ENCODE measurements around the gene BANF2.

DNA sequence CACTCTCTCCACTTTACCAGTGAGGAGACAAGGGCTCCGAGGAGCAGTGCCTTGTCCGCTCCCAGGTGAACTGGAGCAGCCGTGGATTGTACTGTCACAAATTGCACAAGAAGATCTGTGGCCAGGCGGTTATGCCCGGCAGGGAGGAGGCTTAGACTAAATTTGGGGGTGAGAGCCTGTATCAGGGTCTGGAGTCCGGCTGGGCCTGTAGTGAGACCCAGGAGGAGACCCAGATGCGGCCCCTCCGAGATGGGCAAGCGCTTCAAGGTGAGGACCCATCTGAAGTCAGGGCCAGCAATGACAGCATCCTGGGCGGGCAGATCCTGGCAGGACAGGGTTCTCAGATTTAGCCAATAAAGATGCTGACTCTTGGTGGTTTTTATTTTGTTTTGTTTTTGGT is 27.6 kb downstream of the BANF2 start:
- TF ChIP-seq POLR2AphosphoS5 (IDR thresholded peaks at IDR 0.05; ENCODE audit: low read depth, low read length) (no peak), MXI1 (IDR thresholded peaks at IDR 0.05; ENCODE audit: low read depth, low read length) (no peak)
- TF ChIP-seq, protein P1, sequence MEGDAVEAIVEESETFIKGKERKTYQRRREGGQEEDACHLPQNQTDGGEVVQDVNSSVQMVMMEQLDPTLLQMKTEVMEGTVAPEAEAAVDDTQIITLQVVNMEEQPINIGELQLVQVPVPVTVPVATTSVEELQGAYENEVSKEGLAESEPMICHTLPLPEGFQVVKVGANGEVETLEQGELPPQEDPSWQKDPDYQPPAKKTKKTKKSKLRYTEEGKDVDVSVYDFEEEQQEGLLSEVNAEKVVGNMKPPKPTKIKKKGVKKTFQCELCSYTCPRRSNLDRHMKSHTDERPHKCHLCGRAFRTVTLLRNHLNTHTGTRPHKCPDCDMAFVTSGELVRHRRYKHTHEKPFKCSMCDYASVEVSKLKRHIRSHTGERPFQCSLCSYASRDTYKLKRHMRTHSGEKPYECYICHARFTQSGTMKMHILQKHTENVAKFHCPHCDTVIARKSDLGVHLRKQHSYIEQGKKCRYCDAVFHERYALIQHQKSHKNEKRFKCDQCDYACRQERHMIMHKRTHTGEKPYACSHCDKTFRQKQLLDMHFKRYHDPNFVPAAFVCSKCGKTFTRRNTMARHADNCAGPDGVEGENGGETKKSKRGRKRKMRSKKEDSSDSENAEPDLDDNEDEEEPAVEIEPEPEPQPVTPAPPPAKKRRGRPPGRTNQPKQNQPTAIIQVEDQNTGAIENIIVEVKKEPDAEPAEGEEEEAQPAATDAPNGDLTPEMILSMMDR (IDR thresholded peaks at IDR 0.05) = no peak
- TF ChIP-seq, protein P2, sequence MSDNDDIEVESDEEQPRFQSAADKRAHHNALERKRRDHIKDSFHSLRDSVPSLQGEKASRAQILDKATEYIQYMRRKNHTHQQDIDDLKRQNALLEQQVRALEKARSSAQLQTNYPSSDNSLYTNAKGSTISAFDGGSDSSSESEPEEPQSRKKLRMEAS (IDR thresholded peaks at IDR 0.05; ENCODE audit: low read depth) = no peak
